Tibial nerve (tissue), 4 donors: Measurements from ENCODE around the gene PLCL2.

Source experiments
- CTCF ChIP-seq, 5 experiments: fragments of 200-600 bp in 3 of 5; fragments of 450-650 bp in 2 of 5; sonication (generic) in 3 of 5; IDR thresholded peaks; one replicate each; pipeline ENCODE4 v1.5.1; 2016 to 2019; ENCODE audit warnings: antibody characterized with exemption in 5 of 5, mild to moderate bottlenecking in 3 of 5, moderate library complexity in 2 of 5
- EP300 ChIP-seq, 2 donors: sonication (generic); formaldehyde crosslinking; IDR thresholded peaks; one replicate each; pipeline ENCODE4 v1.6.1; 2017; ENCODE audit warnings: antibody characterized with exemption in 2 of 2, mild to moderate bottlenecking in 1 of 2
- POLR2A ChIP-seq, 2 donors: fragments of 450-650 bp; IDR thresholded peaks; one replicate each; pipeline ENCODE4 v1.6.1; 2017; ENCODE audit warnings: antibody characterized with exemption in 2 of 2, mild to moderate bottlenecking in 2 of 2, moderate library complexity in 2 of 2

- TF ChIP-seq CTCF (IDR thresholded peaks at IDR 0.05) (no peak), EP300 (IDR thresholded peaks at IDR 0.05) (no peak), POLR2A (IDR thresholded peaks at IDR 0.05) (no peak)
These were observed 38.2 kb upstream of the PLCL2 start for GRCh38 chr3:16846373-16847080.
